Heart left ventricle (tissue), 16 donors: ENCODE measurements around the gene DHFR2. TPM values are rescaled to one million over a fixed set of nuclear protein-coding genes. Genes with fewer than 3 reads are reported as not detected.
A peak's percentile ranks its signal among the peaks of the same experiment; 100 is the strongest.

Experiments used
- ATAC-seq, 4 donors: fragments of 200-7000 bp; cut with Tn5 transposase; one replicate each; pipeline ENCODE4 v1.9.1; 2020 to 2022; ENCODE audit warnings: moderate library complexity in 4 of 4, mild to moderate bottlenecking in 3 of 4, moderate number of reproducible peaks in 1 of 4
- DNase-seq, 5 donors: peaks; one replicate each; pipeline ENCODE4 v3.0.0-alpha.2; 2020
- H3K27ac ChIP-seq, 12 donors: fragments of 200-600 bp; sonication (generic) in 4 of 12; one replicate each; pipeline versions ENCODE4 v1.5.0 to v1.8.0; 2016 to 2022; ENCODE audit warnings: mild to moderate bottlenecking in 2 of 12
- H3K27me3 ChIP-seq, 9 donors: fragments of 200-600 bp; sonication (generic) in 2 of 9; one replicate each; pipeline versions ENCODE4 v1.5.1 to v1.8.0; 2016 to 2022; ENCODE audit warnings: mild to moderate bottlenecking in 3 of 9
- H3K36me3 ChIP-seq, 9 donors: fragments of 200-600 bp; sonication (generic) in 2 of 9; one replicate each; pipeline versions ENCODE4 v1.5.0 to v1.8.0; 2018 to 2022; ENCODE audit warnings: mild to moderate bottlenecking in 2 of 9
- H3K4me1 ChIP-seq, 12 donors: fragments of 200-600 bp; sonication (generic) in 4 of 12; one replicate each; pipeline versions ENCODE4 v1.5.0 to v1.8.0; 2016 to 2022; ENCODE audit warnings: mild to moderate bottlenecking in 3 of 12
- H3K4me3 ChIP-seq, 12 donors: fragments of 200-600 bp; sonication (generic) in 4 of 12; one replicate each; pipeline versions ENCODE4 v1.5.0 to v1.8.0; 2017 to 2022; ENCODE audit warnings: mild to moderate bottlenecking in 9 of 12, moderate library complexity in 4 of 12
- H3K9me3 ChIP-seq, 12 donors: fragments of 200-600 bp; sonication (generic) in 4 of 12; one replicate each; pipeline versions ENCODE4 v1.5.0 to v1.8.0; 2016 to 2022; ENCODE audit warnings: mild to moderate bottlenecking in 1 of 12
- CTCF ChIP-seq, 12 donors: fragments of 200-600 bp; sonication (generic) in 4 of 12; IDR thresholded peaks; one replicate each; pipeline versions ENCODE4 v1.5.0 to v1.8.0; 2018 to 2022; ENCODE audit warnings: antibody characterized with exemption in 12 of 12, mild to moderate bottlenecking in 5 of 12
- POLR2A ChIP-seq, 2 donors: fragments of 450-650 bp; IDR thresholded peaks; one replicate each; pipeline ENCODE4 v1.6.1; 2017; ENCODE audit warnings: antibody characterized with exemption in 2 of 2, mild to moderate bottlenecking in 2 of 2, moderate library complexity in 2 of 2
- WGBS, 4 donors: extraction: QIAGEN DNeasy Blood & Tissue Kit in 2 of 4; methylation state at CpG; one replicate each; pipeline versions ENCODE4 v1.1.5 to v1.1.7; 2013 to 2018; 5-methylcytosine and 5-hydroxymethylcytosine counted together
- intact Hi-C, 10 donors: fragments of 100-400 bp; cut with DNase I; formaldehyde crosslinking; loops; one replicate each; pipeline versions ENCODE4 v1.11.1 to v1.14.2; 2022
- polyA plus RNA-seq, 2 donors: library from polyadenylated mRNA; stranded (reverse); fragments of 200-250 nt; gene quantifications; one replicate each; pipeline ENCODE4 v1.2.3, GENCODE V29; 2013
- total RNA-seq, 9 donors: library from RNA; depleted of rRNA in 2 of 9; stranded (reverse); fragments of >200 nt in 2 of 9; fragmentation: NEBNext Ultra II Directional in 3 of 9; extraction: Animal tissue kit (Norgen Biotek cat#: 25700) in 3 of 9; gene quantifications; one replicate each; pipeline versions ENCODE4 v1.1.0 to v1.2.4, GENCODE V29; 2016 to 2023
- donor health status: ischemic (EF 13 %, LVEDD 7.1; RV severe dilation, severe dysfunction).
- donor health status: healthy with polysubstance abuse.
- donor health status: DM: no; HTN: yes; CAD: no.
- donor health status: DM: no; HTN: no; CAD: no.
- donor health status: ischemic (EF 25% LVEDD 6.9; RV normal size, moderate dysfunction).
- donor health status: ischemic (EF 25% LVEDD 5.7; RV mildly dilated, moderate dysfunction).
- donor health status: healthy.
- donor health status: DM: yes; HTN: yes; CAD: no.
- donor health status: ischemic (EF 35%, LVEDD 5.7; RV mildly dilated, moderate dysfunction).
- donor health status: nonischemic (EF 11% LVEDD 7.7; RV severe dilation, severe dysfunction).
- donor health status: DM: yes; HTN: yes; CAD: no.
- donor health status: PGD.
- donor health status: ischemic (EF 29% LVEDD 5.4; RV normal size, mild dysfunction).
- donor health status: nonischemic (EF 23%, LVEDD 6.1; RV moderate dilation, normal function).

DHFR2 gene
- total and polyA plus RNA-seq, 11 donors: 1.6 to 5.4 (median 3.6) TPM

- no peaks in the 10 kb centered on the region for H3K27me3 ChIP-seq
- TF ChIP-seq CTCF (IDR thresholded peaks at IDR 0.05): peak in 10 of 12 donors; percentile 17 to 64 (median 43)
- no peak for TF ChIP-seq POLR2A (IDR thresholded peaks at IDR 0.05)
- WGBS, 4 donors: 73 to 79% (median 76%) methylated on average over 3 of the region's 3 CpGs
- intact Hi-C loops: no loop called here
- no peaks in the 10 kb centered on the region for H3K9me3 ChIP-seq
- H3K36me3 ChIP-seq: peaks cover 0 to 38% (median 3%) of the 10 kb centered on the region in 9 donors
- no peak overlapping the region for H3K27ac ChIP-seq
- ATAC-seq: no peak
- H3K4me3 ChIP-seq: no peak overlapping the region
- no peak for DNase-seq
- no peaks in the 10 kb centered on the region for H3K4me1 ChIP-seq
Observed at GRCh38 chr3:94036909-94037507, 25.7 kb downstream of the DHFR2 start.

GRCh38 chr3:94028093-94028837 is 34.5 kb downstream of the DHFR2 start, which contains the start of gene STX19:
TSS of gene STX19 (minus strand) at chr3:94028597. CDS start at chr3:94015269, 13,328 bp downstream.
- no peaks in the 10 kb centered on the region for H3K27me3 ChIP-seq
- intact Hi-C loops: loop anchor here in 1 of 10 donors (5.0 kb wide), 1 partner anchor 34 kb away; the partner anchor contains the start of genes DHFR2 and NSUN3
- peak within 1 kb of the TSS in 6 of 12 donors; percentile 13 to 40 (median 24) for H3K4me3 ChIP-seq
- H3K9me3 ChIP-seq: no peaks in the 10 kb centered on the region
- no peak for TF ChIP-seq POLR2A (IDR thresholded peaks at IDR 0.05)
- ATAC-seq (no peak), DNase-seq (no peak)
- no peak within 1 kb of the TSS for H3K27ac ChIP-seq
- H3K4me1 ChIP-seq: peaks cover 0 to 14% (median 0%) of the 10 kb centered on the region in 12 donors
- H3K36me3 ChIP-seq: no peaks in the 10 kb centered on the region
- 44 to 52% (median 49%) methylated on average over 8 of the region's 8 CpGs for WGBS, 4 donors

GRCh38 chr3:94026623-94027022 is 36.1 kb downstream of the DHFR2 start:
- Histone ChIP-seq H3K4me3 (no peak overlapping the region), H3K27me3 (no peaks in the 10 kb centered on the region), H3K9me3 (no peaks in the 10 kb centered on the region), H3K36me3 (peaks cover 0 to 7% (median 0%) of the 10 kb centered on the region in 9 donors), H3K27ac (no peak overlapping the region), H3K4me1 (peaks cover 0 to 14% (median 0%) of the 10 kb centered on the region in 12 donors)
- no peak for DNase-seq
- intact Hi-C loops: loop anchor here in 1 of 10 donors (5.0 kb wide), 1 partner anchor 36 kb away; the partner anchor contains the start of genes DHFR2 and NSUN3
- WGBS, 4 donors: 76 to 94% (median 83%) methylated on average over 2 of the region's 2 CpGs
- no peak for TF ChIP-seq POLR2A (IDR thresholded peaks at IDR 0.05)
- TF ChIP-seq CTCF (IDR thresholded peaks at IDR 0.05): no peak
- ATAC-seq: no peak

GRCh38 chr3:94024385-94024784 is 38.3 kb downstream of the DHFR2 start:
- ATAC-seq (no peak), DNase-seq (no peak)
- H3K36me3 ChIP-seq: peaks cover 0 to 7% (median 0%) of the 10 kb centered on the region in 9 donors
- peak overlapping the region in 1 of 12 donors; percentile 11 for H3K4me3 ChIP-seq
- 68 to 80% (median 72%) methylated on average over 3 of the region's 3 CpGs for WGBS, 4 donors
- peaks cover 0 to 22% (median 0%) of the 10 kb centered on the region in 12 donors for H3K4me1 ChIP-seq
- H3K27me3 ChIP-seq: no peaks in the 10 kb centered on the region
- H3K9me3 ChIP-seq: no peaks in the 10 kb centered on the region
- peak overlapping the region in 2 of 12 donors; percentile 1 to 10 for H3K27ac ChIP-seq
- intact Hi-C loops: no loop called here
- no peak for TF ChIP-seq POLR2A (IDR thresholded peaks at IDR 0.05)
- no peak for TF ChIP-seq CTCF (IDR thresholded peaks at IDR 0.05)
